ENCODE data around the gene TBC1D3B. TPM values are rescaled to one million over a fixed set of nuclear protein-coding genes. Genes with fewer than 3 reads are reported as not detected.

TBC1D3B gene
- total and polyA plus RNA-seq, 10 of the 15 experiments (the other 5 are each of a cell fraction or from before 2014, with no cell fraction given): 0.67 to 8.5 (median 1.7) TPM; not detected in 2

- TF ChIP-seq CTCF (IDR thresholded peaks at IDR 0.05 in 2 of 3, conservative IDR thresholded peaks at IDR 0.05 in 1 of 3; ENCODE audit: control insufficient read depth in 2 of 3, extremely low read depth in 1 of 3, insufficient read depth in 1 of 3, low read depth in 3 of 3, low read length in 3 of 3) (no peak), MYB (IDR thresholded peaks at IDR 0.05; ENCODE audit: borderline replicate concordance, low read depth, low read length) (no peak), CHD1 (IDR thresholded peaks at IDR 0.05; ENCODE audit: low read depth, low read length) (no peak), TCF3 (IDR thresholded peaks at IDR 0.05; ENCODE audit: borderline replicate concordance, insufficient read depth, low read depth, low read length) (no peak), TCF12 (IDR thresholded peaks at IDR 0.05; ENCODE audit: low read depth, low read length) (no peak), SMAD5 (IDR thresholded peaks at IDR 0.05; ENCODE audit: low read depth) (no peak), ATF7 (IDR thresholded peaks at IDR 0.05; ENCODE audit: low read depth) (peak; percentile 69), YY1 (IDR thresholded peaks at IDR 0.05; ENCODE audit: low read depth, low read length) (no peak), IKZF1 (conservative IDR thresholded peaks at IDR 0.05) (peak; percentile 71), CBFB (IDR thresholded peaks at IDR 0.05; ENCODE audit: low read depth) (no peak), RELB (IDR thresholded peaks at IDR 0.05; ENCODE audit: low read depth) (peak; percentile 72; the same call in 1 of the 2 replicates), ZSCAN29 (IDR thresholded peaks at IDR 0.05) (no peak), JUND (IDR thresholded peaks at IDR 0.05; ENCODE audit: low read depth, low read length) (no peak), NRF1 (conservative IDR thresholded peaks at IDR 0.05; ENCODE audit: low read depth, low read length) (no peak), NFYA (IDR thresholded peaks at IDR 0.05; ENCODE audit: borderline replicate concordance, low read depth, low read length) (no peak), CREB1 (IDR thresholded peaks at IDR 0.05; ENCODE audit: low read depth) (no peak; the same call in 1 of the 2 replicates), CEBPZ (IDR thresholded peaks at IDR 0.05; ENCODE audit: low read depth, low read length) (no peak), EP300 (IDR thresholded peaks at IDR 0.05; ENCODE audit: borderline replicate concordance in 1 of 2, control insufficient read depth in 1 of 2, low read depth in 2 of 2, low read length in 2 of 2) (no peak; a peak in 1 of 4 replicates), ZBTB11 (CRISPR knock-in tag; IDR thresholded peaks at IDR 0.05) (no peak)
Observed at GRCh38 chr17:36117505-36118382, 58.7 kb downstream of the TBC1D3B start (continued).
